AML-193 (cell line): ENCODE results near the gene ELOB.

ENCODE experiments used
- DNase-seq, 2 experiments: peaks; one replicate each; lab custom pipeline; 2025; lab: John Stamatoyannopoulos, UW

ELOB gene

DNA sequence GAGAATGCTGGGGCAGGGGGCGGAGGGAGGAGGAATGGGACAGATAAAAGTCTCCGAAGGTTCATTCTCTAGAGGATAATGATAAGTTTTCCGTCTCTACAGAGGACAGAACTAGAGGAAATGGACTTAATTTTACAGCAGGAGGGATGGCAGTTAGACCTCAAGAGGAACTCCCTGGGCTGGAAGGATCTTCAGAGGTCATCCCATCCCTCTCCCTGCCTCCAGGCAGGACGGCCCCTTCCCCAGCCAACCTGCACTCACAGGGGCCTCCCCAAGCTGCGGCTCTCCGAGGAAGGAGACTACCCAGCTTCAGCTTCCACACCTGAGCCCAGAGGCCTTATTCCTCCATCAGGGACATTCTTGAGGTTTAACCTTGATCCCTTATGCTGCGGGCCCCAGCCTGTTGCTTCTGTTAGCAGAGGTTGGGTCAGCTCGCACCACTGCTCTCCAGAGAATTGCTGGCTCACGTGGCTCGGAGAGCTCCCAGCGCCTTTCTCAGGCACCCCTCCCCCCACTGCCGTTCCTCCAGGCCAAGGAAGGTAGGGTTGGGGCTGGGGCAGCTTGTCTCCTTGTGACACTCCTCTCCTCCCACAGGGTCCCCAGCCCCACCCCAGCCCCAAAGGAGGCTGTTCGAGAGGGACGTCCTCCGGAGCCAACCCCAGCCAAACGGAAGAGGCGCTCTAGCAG lies 8.5 kb downstream of the ELOB start:
- no peak for DNase-seq

DNA sequence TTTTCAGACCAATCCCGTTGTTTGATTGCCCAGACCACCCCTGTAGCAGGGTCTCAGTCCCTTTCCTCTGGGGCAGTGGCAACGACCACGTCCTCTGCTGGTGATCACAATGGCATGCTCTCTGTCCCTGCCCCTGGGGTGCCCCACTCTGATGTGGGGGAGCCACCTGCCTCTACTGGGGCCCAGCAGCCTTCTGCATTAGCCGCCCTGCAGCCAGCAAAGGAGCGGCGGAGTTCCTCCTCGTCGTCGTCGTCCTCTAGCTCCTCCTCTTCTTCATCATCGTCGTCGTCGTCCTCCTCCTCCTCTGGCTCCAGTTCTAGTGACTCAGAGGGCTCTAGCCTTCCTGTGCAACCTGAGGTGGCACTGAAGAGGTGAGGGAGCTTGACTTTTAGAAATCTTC lies 9.2 kb downstream of the ELOB start:
- no peak for DNase-seq

DNA sequence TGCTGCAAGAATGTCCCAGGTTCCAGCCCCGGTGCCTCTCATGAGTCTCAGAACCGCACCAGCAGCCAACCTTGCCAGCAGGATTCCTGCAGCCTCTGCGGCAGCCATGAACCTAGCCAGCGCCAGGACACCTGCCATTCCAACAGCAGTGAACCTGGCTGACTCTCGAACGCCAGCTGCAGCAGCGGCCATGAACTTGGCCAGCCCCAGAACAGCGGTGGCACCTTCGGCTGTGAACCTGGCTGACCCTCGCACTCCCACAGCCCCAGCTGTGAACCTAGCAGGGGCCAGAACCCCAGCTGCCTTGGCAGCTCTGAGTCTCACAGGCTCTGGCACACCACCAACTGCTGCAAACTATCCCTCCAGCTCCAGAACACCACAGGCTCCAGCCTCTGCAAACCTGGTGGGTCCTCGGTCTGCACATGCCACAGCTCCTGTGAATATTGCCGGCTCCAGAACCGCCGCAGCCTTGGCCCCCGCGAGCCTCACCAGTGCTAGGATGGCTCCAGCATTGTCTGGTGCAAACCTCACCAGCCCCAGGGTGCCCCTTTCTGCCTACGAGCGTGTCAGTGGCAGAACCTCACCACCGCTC lies 9.8 kb downstream of the ELOB start:
- no peak for DNase-seq

DNA sequence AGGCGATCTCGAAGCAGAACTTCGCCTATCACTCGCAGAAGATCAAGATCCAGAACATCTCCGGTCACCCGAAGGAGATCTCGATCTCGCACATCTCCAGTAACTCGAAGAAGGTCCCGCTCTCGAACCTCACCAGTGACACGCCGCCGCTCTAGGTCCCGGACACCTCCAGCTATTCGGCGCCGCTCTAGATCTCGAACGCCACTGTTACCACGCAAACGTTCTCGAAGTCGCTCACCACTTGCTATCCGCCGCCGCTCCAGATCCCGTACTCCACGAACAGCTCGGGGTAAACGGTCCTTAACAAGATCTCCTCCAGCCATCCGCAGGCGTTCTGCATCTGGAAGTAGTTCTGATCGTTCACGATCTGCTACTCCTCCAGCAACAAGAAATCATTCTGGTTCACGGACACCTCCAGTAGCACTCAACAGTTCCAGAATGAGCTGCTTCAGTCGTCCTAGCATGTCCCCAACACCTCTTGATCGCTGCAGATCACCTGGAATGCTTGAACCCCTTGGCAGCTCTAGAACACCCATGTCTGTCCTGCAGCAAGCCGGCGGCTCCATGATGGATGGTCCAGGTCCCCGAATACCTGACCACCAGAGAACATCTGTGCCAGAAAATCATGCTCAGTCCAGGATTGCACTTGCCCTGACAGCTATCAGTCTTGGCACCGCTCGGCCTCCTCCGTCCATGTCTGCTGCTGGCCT lies 10.5 kb downstream of the ELOB start:
- DNase-seq, result no peak

DNA sequence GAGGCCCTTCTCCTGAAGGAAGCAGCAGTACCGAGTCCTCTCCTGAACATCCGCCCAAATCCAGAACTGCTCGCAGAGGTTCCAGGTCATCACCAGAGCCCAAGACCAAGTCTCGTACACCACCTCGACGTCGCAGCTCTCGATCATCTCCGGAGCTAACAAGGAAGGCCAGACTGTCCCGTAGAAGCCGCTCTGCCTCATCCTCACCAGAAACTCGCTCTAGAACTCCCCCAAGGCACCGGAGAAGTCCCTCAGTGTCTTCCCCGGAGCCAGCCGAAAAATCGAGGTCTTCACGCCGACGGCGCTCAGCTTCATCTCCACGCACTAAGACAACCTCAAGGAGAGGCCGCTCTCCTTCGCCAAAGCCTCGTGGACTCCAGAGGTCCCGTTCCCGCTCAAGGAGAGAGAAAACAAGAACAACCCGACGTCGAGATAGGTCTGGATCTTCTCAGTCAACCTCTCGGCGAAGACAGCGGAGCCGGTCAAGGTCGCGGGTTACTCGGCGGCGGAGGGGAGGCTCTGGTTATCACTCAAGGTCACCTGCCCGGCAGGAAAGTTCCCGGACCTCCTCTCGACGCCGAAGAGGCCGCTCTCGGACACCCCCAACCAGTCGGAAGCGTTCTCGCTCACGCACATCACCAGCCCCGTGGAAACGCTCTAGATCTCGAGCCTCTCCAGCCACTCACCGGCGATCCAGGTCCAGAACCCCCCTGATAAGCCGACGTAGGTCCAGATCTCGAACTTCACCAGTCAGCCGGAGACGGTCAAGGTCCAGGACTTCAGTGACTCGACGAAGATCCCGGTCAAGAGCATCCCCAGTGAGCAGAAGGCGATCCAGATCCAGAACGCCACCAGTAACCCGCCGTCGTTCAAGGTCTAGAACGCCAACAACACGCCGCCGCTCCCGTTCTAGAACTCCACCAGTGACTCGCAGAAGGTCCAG lies 11.3 kb downstream of the ELOB start:
- no peak for DNase-seq

DNA sequence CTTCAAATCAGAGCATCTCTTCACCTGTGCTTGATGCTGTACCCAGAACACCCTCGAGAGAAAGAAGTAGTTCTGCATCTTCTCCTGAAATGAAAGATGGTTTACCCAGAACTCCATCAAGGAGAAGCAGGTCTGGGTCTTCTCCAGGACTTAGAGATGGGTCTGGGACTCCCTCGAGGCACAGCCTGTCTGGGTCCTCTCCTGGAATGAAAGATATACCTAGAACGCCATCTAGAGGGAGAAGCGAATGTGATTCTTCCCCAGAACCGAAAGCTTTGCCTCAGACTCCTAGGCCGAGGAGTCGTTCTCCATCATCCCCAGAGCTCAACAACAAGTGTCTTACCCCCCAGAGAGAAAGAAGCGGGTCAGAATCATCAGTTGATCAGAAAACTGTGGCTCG lies 12.4 kb downstream of the ELOB start:
- DNase-seq, result no peak

DNA sequence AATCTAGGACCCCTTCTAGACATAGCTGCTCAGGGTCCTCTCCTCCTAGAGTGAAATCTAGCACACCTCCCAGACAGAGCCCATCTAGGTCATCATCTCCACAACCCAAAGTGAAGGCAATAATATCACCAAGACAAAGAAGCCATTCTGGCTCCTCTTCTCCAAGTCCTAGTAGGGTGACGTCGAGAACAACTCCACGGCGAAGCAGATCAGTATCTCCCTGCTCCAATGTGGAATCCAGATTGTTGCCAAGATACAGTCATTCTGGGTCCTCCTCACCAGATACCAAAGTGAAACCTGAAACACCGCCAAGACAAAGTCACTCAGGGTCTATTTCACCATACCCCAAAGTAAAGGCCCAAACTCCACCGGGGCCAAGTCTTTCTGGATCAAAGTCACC lies 13.9 kb downstream of the ELOB start:
- DNase-seq, result no peak

DNA sequence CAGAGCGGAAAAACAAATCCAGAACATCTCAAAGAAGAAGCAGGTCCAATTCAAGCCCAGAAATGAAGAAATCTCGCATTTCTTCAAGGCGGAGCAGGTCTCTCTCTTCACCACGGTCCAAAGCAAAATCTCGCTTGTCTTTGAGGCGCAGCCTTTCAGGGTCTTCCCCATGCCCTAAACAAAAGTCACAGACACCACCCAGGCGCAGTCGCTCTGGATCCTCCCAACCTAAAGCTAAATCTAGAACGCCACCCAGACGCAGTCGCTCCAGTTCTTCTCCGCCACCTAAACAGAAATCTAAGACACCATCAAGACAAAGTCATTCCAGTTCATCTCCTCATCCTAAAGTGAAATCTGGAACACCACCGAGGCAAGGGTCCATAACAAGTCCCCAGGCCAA lies 14.4 kb downstream of the ELOB start:
- DNase-seq, result no peak

DNA sequence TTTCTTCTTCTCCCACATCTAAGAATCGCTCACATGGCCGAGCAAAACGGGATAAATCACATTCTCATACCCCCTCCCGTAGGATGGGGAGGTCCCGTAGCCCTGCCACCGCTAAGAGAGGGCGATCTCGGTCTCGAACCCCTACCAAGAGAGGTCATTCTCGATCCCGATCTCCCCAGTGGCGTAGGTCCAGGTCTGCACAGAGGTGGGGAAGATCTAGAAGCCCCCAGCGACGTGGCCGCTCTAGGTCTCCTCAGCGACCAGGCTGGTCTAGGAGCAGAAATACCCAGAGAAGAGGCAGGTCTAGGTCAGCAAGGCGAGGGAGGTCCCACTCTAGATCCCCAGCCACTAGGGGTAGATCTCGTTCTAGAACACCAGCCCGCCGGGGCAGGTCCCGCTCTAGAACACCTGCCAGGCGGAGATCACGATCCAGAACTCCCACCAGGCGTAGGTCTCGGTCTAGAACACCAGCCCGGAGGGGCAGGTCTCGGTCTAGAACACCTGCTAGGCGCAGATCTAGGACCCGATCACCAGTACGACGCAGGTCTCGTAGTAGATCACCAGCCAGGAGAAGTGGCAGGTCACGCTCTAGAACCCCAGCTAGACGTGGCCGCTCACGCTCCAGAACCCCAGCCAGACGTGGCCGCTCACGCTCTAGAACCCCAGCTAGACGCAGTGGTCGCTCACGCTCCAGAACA lies 15.0 kb downstream of the ELOB start:
- DNase-seq, result no peak

DNA sequence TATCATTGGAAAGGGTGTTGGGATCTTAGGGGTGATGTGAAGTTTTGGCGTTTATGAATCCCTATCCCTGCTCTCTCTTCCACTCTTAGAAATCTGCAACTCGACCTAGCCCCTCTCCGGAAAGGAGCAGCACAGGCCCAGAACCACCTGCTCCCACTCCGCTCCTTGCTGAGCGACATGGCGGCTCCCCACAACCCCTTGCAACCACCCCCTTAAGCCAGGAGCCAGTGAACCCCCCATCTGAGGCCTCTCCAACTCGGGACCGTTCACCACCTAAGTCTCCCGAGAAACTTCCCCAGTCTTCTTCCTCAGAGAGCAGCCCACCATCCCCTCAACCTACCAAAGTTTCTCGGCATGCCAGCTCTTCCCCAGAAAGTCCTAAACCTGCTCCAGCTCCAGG lies 15.6 kb downstream of the ELOB start:
- no peak for DNase-seq

DNA sequence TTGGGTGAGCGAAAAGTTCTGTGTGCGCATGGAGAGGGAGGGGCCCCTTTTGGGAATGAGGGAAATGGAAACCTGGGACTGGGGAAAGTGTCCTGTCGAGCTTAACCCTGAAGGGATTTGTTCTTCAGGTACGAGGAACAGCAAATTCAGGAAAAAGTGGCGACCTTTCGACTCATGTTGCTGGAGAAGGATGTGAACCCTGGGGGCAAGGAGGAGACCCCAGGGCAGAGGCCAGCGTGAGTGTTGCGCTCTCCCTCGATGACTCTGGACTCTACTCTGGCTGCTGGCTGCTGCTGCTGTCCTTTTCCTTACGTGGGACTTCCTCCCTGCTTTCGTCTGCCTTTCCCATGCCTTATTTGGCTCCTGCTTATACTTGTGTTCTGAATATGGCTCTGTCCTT lies 19.7 kb downstream of the ELOB start:
- no peak for DNase-seq

DNA sequence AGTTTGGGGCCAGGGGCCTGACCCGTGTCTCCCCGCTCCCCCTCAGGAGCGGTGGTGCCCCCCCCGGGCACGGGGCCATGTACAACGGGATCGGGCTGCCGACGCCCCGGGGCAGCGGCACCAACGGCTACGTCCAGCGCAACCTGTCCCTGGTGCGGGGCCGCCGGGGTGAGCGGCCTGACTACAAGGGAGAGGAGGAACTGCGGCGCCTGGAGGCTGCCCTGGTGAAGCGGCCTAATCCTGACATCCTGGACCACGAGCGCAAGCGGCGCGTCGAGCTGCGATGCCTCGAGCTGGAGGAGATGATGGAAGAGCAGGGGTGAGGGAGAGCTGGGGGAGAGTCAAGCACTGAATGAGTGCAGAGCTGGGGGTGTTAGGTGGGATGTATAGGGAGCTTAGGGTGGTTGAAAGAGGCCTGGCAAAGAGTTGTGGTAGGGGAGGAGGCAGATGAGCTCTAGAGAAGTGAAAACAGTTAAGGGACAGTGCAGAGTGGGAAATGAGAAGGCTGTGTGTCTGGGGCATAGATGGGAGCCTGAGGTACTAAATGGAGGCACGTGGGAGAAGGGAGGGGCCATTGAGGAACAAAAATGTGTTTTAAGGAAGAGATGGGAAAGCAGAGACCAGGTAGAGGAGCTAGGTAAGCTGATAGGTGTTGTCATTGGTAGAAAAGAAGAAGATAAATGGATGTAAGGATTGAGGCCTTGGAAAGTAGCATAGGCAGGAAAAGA lies 20.6 kb downstream of the ELOB start:
- DNase-seq, result no peak

DNA sequence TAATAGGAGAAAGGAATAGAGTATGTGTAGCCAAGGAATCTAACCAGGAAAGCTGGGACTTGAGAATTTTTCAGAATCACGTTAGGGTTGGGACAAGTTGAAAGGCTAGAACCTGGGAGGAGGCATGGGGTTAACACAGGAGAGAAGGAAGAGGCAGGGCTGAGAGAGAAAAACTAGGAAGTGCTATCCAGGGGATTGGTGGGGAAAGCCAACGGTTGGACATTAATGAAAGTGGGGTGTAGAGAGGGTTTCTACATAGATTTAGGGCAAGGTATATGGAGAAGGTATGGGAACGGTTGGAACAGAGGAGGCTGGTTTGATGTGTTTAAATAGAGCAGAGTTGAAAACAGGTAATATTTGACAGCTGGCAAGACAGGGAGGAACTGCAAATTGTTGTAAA lies 21.9 kb downstream of the ELOB start:
- DNase-seq, result no peak

DNA sequence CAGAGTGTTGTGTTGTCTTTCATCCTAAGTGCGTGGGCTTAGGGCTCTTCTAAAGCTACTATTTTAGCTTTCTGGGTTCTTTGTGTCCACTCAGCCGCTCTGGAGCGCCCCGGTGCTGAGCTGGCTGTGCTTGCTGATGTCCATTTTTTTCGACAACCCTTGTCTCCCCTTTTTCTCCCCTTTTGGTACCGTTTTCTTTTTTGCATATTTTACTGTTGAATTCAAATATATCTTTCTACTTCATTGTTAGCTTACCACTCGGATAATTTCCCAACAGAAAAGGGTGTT lies 23.4 kb downstream of the ELOB start:
- no peak for DNase-seq

DNA sequence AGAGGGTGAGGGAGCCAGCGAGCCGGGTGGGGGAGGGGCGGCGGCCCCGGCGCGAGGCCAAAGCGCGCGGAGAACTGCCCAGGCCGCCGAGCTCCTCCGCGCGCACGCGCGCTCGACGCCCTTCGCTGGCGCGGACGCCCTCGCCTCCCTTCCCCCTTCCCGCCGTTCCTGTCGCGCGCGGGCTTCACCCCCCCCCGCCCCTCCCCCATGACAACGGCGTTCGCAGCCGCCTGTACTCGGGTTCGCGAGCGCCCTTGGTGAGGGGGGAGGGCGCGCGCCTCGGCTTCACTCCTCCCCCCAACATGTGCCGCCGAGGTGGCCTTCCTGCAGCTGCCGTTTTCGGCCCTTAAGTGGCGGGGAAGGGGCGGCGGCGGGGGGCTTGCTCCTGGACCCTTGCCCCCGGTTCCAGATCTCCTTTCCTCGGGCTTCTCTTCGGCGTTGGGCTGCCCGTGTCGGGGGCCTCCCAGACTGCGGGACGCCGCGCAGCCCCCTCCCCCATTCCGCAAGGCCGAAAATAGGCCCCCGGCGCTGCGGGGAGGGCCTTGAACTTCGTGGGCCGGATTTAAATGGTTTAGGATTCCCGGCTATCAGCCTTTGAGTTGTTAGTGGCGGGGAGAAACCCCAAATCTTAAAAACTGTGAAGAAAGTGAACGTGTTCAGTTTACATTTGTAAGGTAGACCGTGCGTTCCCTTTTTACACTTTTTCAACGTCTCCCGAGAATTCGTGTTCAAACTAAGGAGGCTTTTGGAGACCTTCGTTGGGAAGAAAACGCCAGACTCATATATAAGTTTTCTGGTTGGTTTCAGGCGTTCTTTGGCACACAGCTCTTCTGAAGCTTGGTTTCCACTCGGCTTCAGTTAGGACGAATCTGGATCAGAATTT lies 24.0 kb downstream of the ELOB start:
- DNase-seq, result peak; percentile 70 to 74

DNA sequence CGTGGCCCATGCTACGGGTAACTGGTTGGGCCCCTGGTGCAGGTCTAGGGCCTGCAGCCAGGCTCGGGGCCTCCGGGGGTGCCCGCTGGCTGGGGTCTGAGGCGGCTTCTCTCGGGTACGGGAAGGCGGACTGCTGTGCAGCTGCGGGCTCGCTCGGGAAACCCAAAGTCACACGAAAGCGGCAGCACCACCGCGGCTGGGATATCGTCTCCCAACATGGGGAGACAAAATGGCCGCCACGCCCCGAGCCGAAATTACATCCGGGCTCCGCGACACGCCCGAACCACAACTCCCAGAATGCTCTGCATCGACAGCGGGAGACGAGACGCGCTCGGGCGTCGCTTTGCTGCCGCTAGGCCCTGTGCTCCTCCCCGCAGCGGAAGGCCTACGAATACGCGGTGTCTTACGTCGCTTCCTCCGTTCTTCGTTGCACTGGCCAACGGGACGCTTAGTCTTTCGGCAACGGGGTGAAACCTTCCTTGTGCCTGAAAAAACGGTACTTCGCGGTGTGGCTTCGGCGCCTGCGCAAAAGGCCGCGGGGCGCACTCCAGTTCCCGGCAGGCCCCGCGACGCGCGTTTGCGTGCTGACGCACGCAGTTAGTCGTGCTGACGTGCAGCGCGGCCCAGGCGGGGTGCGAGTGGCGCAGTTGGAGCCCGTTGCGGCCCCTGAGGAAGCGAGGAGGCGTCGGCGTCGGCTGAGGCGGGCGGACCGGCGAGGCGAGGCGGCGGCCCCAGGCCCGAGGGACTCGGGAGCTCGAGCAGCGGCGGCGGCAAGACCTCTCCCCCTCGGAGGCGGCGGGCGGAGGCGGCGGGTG lies 24.8 kb downstream of the ELOB start, which contains the start of gene SRRM2:
Gene SRRM2, plus strand, starts transcription at position 604 of the 815 bp plus-strand sequence. CDS start 3,727 bp downstream, outside the sequence.
- DNase-seq, result peak; percentile 97

DNA sequence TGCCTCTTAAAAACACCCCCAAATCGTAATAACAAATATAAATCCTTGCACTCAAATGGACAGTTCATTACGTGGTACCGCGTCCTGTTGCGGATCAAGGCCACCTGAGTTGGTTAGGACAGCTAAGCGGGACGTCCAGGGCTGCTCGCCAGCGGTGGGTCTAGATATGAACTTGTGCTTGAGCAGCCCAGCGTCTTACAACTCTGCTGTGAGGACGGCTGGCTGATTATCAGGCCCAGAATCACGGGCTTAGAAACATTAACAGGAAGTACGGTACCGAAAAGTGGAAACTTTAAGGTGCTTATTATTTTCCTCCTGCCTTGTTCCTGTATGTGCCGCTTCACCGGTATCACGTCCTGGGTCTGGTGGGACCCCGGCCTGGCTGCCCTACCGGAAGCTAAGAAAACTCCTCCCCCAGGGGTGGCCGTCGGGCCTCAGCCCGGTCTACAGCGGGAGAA lies 25.5 kb downstream of the ELOB start:
- peak in 1 of 2 experiments; percentile 48 for DNase-seq

DNA sequence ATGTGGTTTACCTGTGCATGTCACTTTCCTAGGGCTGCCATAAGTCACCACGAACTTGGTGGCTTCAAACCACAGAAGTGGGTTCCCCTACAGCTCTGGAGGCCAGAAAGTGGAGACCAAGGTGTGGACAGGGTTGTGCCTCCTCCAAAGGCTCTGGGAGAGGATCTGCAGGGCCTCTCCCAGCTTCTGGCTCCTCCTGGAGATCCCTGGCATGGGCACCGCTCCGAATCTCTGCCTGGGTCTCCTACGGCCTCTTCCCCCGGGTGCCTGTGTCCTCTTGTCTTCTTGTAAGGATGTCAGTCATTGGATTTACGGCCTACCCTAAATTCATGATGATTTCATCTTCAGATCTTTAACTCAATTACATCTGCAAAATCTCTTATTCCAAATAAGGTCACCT lies 27.1 kb downstream of the ELOB start:
- no peak for DNase-seq

DNA sequence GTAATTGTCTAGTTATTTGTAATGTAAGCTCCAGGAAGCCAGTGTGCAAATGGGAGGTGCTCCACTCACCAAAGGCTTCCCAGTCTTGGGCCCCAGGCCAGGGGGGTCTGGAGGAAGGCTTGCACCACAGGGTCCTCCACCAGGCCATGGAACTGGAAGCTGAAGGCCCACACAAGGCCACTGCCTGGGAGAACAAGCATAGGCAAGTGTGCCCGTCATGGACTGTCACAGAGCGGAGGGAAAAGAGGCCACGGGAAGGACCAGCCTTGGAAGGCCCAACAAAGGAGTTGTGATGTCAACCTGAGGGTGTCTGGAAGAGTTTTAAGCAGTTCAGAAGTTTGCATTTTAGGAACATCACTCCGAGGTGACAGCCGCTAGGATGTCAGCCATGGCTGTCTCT lies 27.6 kb downstream of the ELOB start:
- no peak for DNase-seq
